ENCODE data around the gene INTU.

The INTU gene

GRCh38 chr4:127610488-127610887 lies 22.3 kb upstream of the INTU start:
- no peaks in the 10 kb centered on the region for H3K27me3 ChIP-seq (ENCODE audit: insufficient read depth, poor library complexity, severe bottlenecking)
- no peak overlapping the region for H3K4me3 ChIP-seq (replicated peaks; ENCODE audit: insufficient read depth, low read length)
- no peak for DNase-seq (ENCODE audit: low read depth in 1 of 2, low spot score in 1 of 2)
- no peak for TF ChIP-seq REST (IDR thresholded peaks at IDR 0.05; ENCODE audit: insufficient replicate concordance, low read depth)
- TF ChIP-seq POLR2AphosphoS5 (IDR thresholded peaks at IDR 0.05; ENCODE audit: low read depth), result no peak
- TF ChIP-seq CTCF (IDR thresholded peaks at IDR 0.05; ENCODE audit: insufficient read depth, low read length), result no peak
- no peak for TF ChIP-seq GABPA (IDR thresholded peaks at IDR 0.05; ENCODE audit: low read depth)
- TF ChIP-seq SPI1 (IDR thresholded peaks at IDR 0.05; ENCODE audit: borderline replicate concordance, low read depth), result no peak
- no peak overlapping the region for H3K27ac ChIP-seq (replicated peaks)

- Histone ChIP-seq H3K4me3 (replicated peaks; ENCODE audit: insufficient read depth, low read length) (no peak overlapping the region), H3K27ac (replicated peaks) (no peak overlapping the region), H3K27me3 (ENCODE audit: insufficient read depth, poor library complexity, severe bottlenecking) (no peaks in the 10 kb centered on the region)
- no peak for DNase-seq (ENCODE audit: low read depth in 1 of 2, low spot score in 1 of 2)
- TF ChIP-seq CTCF (IDR thresholded peaks at IDR 0.05; ENCODE audit: insufficient read depth, low read length) (no peak), REST (IDR thresholded peaks at IDR 0.05; ENCODE audit: insufficient replicate concordance, low read depth) (no peak), GABPA (IDR thresholded peaks at IDR 0.05; ENCODE audit: low read depth) (no peak), POLR2AphosphoS5 (IDR thresholded peaks at IDR 0.05; ENCODE audit: low read depth) (no peak), SPI1 (IDR thresholded peaks at IDR 0.05; ENCODE audit: borderline replicate concordance, low read depth) (no peak)
These were observed 15.9 kb upstream of the INTU start for GRCh38 chr4:127616898-127617297.

- no peak for TF ChIP-seq REST (IDR thresholded peaks at IDR 0.05; ENCODE audit: insufficient replicate concordance, low read depth)
- TF ChIP-seq SPI1 (IDR thresholded peaks at IDR 0.05; ENCODE audit: borderline replicate concordance, low read depth), result no peak
- no peak for TF ChIP-seq GABPA (IDR thresholded peaks at IDR 0.05; ENCODE audit: low read depth)
- TF ChIP-seq POLR2AphosphoS5 (IDR thresholded peaks at IDR 0.05; ENCODE audit: low read depth), result no peak
- TF ChIP-seq CTCF (IDR thresholded peaks at IDR 0.05; ENCODE audit: insufficient read depth, low read length), result no peak
- Histone ChIP-seq H3K4me3 (replicated peaks; ENCODE audit: insufficient read depth, low read length) (no peak overlapping the region), H3K27me3 (ENCODE audit: insufficient read depth, poor library complexity, severe bottlenecking) (peaks cover 5% of the 10 kb centered on the region), H3K27ac (replicated peaks) (no peak overlapping the region)
- no peak for DNase-seq (ENCODE audit: low read depth in 1 of 2, low spot score in 1 of 2)
These were observed 14.3 kb upstream of the INTU start for GRCh38 chr4:127618427-127618826.
